ENCODE results near the gene SPAG4.
A peak's percentile ranks its signal among the peaks of the same experiment; 100 is the strongest.

SPAG4 gene

DNA sequence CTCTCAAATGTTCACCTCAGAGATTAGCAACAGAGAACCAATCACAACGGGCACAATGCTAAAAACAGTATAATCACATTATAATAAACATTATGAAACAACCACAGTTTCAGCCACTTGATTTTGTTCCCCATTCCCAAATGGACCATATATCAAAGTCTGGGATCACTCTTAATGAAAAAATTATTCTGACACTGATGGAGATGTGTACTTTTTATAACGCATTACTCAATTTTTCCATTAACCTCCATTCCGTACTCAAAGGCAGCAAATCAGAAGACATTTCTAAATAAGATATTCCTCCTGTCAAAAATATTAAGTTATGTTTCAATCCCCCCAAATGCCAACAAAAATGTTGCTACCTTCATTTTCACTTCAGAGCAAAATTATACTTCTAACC, 46.3 kb downstream of the SPAG4 start:
- TF ChIP-seq CTCF (IDR thresholded peaks at IDR 0.05; ENCODE audit: insufficient read depth, low read length, poor library complexity, severe bottlenecking) = no peak
- no peak for DNase-seq (ENCODE audit: extremely low read depth, insufficient read length)
- peak overlapping the region; percentile 96 for H3K4me3 ChIP-seq (replicated peaks; ENCODE audit: low read depth, low read length)
- no peaks in the 10 kb centered on the region for H3K36me3 ChIP-seq (ENCODE audit: control insufficient read depth, insufficient read depth, low read length)
- no peaks in the 10 kb centered on the region for H3K27me3 ChIP-seq (replicated peaks; ENCODE audit: control insufficient read depth, insufficient read depth, low read length)

- H3K27me3 ChIP-seq (replicated peaks; ENCODE audit: control insufficient read depth, insufficient read depth, low read length) = no peaks in the 10 kb centered on the region
- H3K4me3 ChIP-seq (replicated peaks; ENCODE audit: low read depth, low read length) = peak overlapping the region; percentile 96
- TF ChIP-seq CTCF (IDR thresholded peaks at IDR 0.05; ENCODE audit: insufficient read depth, low read length, poor library complexity, severe bottlenecking) = no peak
- H3K36me3 ChIP-seq (ENCODE audit: control insufficient read depth, insufficient read depth, low read length) = no peaks in the 10 kb centered on the region
- no peak for DNase-seq (ENCODE audit: extremely low read depth, insufficient read length)
Observed at GRCh38 chr20:35662551-35662950, 46.9 kb downstream of the SPAG4 start.

GRCh38 chr20:35663516-35664465, 48.2 kb downstream of the SPAG4 start:
- Histone ChIP-seq H3K36me3 (ENCODE audit: control insufficient read depth, insufficient read depth, low read length) (no peaks in the 10 kb centered on the region), H3K27me3 (replicated peaks; ENCODE audit: control insufficient read depth, insufficient read depth, low read length) (no peaks in the 10 kb centered on the region), H3K4me3 (replicated peaks; ENCODE audit: low read depth, low read length) (peak overlapping the region; percentile 96)
- no peak for TF ChIP-seq CTCF (IDR thresholded peaks at IDR 0.05; ENCODE audit: insufficient read depth, low read length, poor library complexity, severe bottlenecking)
- DNase-seq (ENCODE audit: extremely low read depth, insufficient read length) = peak; percentile 63

- Histone ChIP-seq H3K4me3 (replicated peaks; ENCODE audit: low read depth, low read length) (peak within 1 kb of the TSS; percentile 96), H3K27me3 (replicated peaks; ENCODE audit: control insufficient read depth, insufficient read depth, low read length) (no peaks in the 10 kb centered on the region), H3K36me3 (ENCODE audit: control insufficient read depth, insufficient read depth, low read length) (peaks cover 5% of the 10 kb centered on the region)
- no peak for TF ChIP-seq CTCF (IDR thresholded peaks at IDR 0.05; ENCODE audit: insufficient read depth, low read length, poor library complexity, severe bottlenecking)
- peak; percentile 97 for DNase-seq (ENCODE audit: extremely low read depth, insufficient read length)
Observed at GRCh38 chr20:35664466-35665206, 49.0 kb downstream of the SPAG4 start, which contains the start of the genes CPNE1 and RBM12. CPNE1 (minus strand) TSS chr20:35664900; CDS start chr20:35632923, 31,977 bp downstream. RBM12 (minus strand) TSS chr20:35664900; CDS start chr20:35655322, 9,578 bp downstream.

DNA sequence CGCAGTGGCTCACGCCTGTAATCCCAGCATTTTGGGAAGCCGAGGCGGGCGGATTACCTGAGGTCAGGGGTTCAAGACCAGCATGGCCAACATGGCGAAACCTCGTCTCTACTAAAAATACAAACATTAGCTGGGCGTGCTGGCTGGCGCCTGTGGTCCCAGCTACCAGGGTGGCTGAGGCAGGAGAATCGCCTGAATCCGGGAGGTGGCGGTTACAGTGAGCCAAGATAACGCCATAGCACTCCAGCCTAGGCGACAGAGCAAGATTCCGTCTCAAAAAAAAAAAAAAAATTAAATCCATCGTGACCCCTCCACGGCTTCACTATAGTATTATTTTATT, 50.3 kb downstream of the SPAG4 start:
- H3K4me3 ChIP-seq (replicated peaks; ENCODE audit: low read depth, low read length) = no peak overlapping the region
- TF ChIP-seq CTCF (IDR thresholded peaks at IDR 0.05; ENCODE audit: insufficient read depth, low read length, poor library complexity, severe bottlenecking) = no peak
- DNase-seq (ENCODE audit: extremely low read depth, insufficient read length) = no peak
- H3K27me3 ChIP-seq (replicated peaks; ENCODE audit: control insufficient read depth, insufficient read depth, low read length) = no peaks in the 10 kb centered on the region
- peaks cover 7% of the 10 kb centered on the region for H3K36me3 ChIP-seq (ENCODE audit: control insufficient read depth, insufficient read depth, low read length)
